Activated T-helper 1 cell treated with Interleukin-2 at 50 U/mL for 16 hours (primary cell): ENCODE measurements around the gene POLE3.
A peak's percentile ranks its signal among the peaks of the same experiment; 100 is the strongest.
"Not testable (repeated sequence)": the region's sequence is repeated elsewhere in the genome, so short reads cannot be mapped to it uniquely, and the experiment has no call there.

Source experiments
- DNase-seq: peaks from one replicate; pipeline ENCODE4 v3.0.0-alpha.2; 2020; ENCODE audit warnings: low read depth

POLE3 gene

GRCh38 chr9:113376634-113377567 lies 33.6 kb downstream of the POLE3 start, which contains the start of gene HDHD3:
Gene HDHD3 (minus strand): TSS chr9:113376986. CDS start chr9:113374354, 2,632 bp downstream.
- peak; percentile 78 for DNase-seq

DNA sequence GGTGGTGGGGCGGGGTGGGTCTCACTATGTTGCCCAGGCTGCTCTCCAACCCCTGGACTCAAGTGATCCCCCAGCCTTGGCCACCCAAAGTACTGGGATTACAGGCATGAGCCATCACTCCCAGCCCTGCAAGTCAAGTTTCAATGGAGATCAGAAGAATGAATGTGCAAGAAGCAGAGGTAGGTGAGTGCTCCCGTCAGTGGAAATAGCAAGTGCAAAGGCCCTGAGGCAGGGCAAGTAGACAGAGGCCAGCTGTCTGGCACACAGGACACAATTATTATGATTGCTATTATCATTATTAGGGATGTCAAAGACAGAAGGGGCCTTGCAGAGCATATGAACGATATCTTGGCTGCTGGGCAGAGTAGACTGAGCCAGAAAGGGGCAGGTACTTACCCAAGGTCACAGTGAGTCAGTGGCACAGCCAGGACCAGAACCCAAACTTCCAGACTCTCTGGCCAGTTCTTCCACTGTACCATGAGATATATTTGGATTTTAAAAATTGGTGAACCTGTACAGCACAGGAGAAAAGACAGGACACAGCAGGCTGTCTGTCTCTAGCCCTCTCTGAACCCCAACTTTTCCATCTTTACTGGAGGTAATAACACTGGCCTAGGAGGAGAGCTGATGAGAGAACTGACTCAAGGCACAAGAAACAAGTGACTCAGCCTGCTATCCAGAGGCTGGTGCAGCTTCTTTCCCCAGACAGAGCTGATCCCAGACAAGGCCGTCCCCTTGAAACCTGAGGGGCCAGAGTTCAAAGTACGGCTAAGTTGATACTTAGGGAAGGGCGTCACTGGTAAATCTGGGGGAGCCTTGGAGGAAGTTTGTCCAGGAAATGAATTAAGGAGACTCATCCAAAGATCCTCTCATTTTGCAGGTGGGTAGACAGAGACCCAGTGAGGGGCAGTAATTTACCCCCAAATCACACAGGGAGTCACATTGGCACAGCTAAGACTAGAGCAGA lies 35.1 kb downstream of the POLE3 start:
- DNase-seq = no peak

DNA sequence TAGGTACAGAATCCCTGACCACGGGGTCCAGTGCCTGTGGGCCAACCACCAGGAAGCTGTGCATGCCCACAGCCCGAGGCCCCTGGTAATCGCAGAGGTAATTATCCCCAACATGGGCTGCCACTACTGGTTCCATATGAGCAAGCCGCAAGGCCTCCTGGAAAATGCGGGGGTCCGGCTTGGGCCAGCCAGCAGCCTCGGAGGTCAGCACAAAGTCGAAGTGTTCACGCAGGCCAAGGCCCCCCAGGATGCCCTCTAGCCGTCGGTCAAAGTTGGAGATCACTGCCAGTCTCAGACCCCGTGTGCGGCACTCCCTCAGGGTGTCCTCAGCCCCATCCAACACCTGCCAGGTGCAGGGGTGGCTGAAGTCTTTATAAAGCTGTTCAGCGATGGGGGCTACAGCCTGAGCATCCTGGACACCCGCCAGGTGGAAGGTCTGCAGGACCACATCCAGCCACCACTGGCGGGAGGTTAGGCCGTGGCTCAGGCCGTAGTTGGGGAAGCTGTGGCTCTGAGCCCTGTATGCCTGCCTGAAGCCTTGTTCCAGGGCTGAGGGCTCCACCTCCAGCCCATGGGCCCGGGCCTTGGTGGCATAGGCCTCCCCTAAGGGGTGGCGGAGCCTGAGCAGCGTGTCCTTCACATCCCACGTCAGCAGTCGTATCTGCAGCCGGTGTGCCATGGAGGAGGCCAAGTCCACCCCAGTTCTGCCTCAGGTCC lies 36.6 kb downstream of the POLE3 start:
- DNase-seq = no peak

DNA sequence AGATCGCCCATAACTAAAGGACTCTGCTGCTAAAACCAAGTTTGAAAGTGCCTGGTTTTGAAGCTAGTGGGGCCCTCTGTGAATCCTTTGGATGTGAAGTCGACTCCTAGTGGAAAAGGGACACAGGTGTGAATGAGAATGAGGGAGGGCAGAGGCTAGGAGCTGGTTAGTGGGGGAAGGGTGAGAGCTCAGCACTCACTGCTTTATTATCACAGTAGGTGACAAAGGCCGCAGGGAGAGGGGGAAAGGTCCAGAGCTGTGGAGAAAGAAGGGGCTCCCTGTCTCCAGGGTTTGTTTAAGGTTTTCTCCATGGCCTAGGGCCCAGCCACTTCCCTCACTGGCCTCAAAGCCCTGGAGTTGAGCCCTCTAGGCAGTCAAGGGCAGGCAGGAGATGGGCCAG lies 37.2 kb downstream of the POLE3 start:
- DNase-seq = no peak

- DNase-seq = no peak
These were observed 38.4 kb downstream of the POLE3 start for GRCh38 chr9:113372059-113372458.

DNA sequence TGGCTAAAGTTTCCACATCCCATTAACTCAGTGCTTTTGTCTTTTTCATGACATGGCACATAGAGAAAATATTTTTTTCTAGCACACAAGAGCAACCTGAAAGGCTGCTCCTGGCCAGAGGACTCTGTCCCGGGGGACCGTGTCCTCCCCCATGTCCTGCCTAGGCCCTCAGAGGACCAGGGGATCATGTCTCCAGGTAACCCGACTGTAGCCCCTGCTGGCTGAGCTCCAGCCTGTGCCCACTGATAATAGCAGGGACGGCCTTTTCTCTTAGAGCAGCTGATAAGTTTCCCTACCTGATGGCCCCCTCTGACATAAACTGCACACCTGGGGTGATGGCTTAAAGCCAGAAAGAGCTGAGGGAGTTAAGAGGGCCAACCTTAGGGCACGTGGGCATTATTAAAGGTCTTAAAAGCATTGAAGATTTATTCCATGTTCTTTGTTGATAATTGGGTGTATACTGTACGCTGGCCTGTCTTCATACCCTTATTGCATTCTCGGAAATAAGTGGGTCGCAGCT lies 39.6 kb downstream of the POLE3 start:
- no peak for DNase-seq

- DNase-seq = no peak
These were observed 40.7 kb downstream of the POLE3 start for GRCh38 chr9:113369855-113370140.

- no peak for DNase-seq
These were observed 41.3 kb downstream of the POLE3 start for GRCh38 chr9:113368982-113369854.

- DNase-seq = no peak
These were observed 42.0 kb downstream of the POLE3 start for GRCh38 chr9:113368348-113368981.

DNA sequence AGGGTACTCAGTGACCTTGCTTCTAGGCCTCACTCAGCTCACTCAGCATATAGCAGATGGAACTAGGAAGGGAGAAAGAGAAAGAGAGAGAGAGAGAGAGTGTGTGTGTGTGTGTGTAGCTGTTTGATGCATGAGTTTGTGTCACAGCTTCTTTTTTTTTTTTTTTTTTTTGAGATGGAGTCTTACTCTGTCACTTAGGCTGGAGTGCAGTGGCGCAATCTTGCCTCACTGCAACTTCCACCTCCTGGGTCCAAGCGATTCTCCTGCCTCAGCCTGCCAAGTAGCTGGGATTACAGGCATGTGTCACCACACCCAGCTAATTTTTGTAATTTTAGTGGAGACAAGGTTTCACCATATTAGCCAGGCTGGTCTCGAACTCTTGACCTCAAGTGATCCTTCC lies 44.8 kb downstream of the POLE3 start:
- not testable (repeated sequence) for DNase-seq

DNA sequence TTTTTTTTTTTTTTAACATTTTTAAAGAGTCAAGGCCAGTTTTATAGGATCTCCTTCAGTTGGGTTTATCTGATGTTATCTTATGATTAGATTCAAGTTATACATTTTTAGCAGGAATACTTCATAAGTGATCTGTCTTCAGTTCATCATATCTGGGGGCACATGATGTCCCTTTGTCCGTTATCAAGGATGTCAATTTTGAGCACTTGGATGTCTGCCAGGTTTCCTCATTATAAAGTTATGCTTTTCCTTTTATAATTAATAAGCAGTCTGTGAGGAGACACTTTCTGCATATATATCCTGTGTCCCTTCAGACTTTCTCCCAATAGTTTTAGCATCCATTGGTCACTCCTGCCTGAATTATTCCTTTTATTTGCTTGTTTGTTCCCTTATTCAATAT lies 45.5 kb downstream of the POLE3 start:
- no peak for DNase-seq

DNA sequence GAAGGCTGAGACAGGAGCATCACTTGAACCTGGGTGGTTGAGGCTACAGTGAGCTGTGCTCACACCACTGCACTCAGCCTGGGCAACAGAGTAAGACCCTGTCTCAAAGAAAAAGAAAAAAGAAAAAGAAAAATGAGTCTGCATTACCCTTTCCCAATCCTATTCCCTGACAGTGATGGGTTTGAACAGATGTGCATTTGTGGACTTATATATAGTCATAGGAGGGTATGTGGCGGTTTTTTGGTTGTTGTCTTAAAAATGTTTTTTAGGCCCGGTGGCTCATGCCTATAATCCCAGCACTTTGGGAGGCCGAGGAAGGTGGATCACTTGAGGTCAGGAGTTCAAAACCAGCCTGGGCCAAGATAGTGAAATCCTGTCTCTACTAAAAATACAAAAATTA lies 47.1 kb downstream of the POLE3 start:
- no peak for DNase-seq

DNA sequence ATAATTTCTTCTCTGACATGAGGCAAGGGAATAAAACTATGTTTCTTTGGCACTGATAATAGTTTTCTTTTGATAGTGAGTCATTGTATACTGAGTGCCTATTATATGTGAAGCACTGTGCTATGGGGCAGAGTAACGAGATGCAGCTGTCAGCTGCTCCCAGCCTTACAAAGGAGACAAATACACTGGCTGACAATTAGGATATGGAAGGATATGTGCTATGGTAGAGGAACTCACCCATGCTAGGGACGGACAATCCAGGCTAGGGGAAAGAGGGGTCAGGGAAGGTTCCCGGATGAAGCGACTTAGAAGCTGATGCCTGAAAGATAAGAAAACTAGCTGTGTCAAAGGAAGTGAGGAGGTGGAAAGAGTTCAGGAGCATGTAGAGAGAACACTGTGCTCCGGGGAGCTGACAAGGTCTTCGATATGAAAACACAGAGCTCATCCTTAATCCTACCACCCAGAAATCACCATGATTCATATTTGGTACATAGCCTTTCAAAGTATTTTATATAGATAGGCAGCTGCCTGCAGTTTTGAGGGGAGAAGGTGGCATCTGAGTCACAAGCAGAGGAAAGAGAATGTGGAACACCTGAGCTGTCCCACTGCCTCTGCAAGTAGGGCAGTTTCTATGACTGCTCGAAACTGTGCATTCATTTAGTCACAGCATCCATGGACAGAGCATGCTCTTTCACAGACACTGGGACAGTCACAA lies 49.0 kb downstream of the POLE3 start:
- DNase-seq = no peak

GRCh38 chr9:113360242-113360842 lies 50.1 kb downstream of the POLE3 start:
- no peak for DNase-seq

DNA sequence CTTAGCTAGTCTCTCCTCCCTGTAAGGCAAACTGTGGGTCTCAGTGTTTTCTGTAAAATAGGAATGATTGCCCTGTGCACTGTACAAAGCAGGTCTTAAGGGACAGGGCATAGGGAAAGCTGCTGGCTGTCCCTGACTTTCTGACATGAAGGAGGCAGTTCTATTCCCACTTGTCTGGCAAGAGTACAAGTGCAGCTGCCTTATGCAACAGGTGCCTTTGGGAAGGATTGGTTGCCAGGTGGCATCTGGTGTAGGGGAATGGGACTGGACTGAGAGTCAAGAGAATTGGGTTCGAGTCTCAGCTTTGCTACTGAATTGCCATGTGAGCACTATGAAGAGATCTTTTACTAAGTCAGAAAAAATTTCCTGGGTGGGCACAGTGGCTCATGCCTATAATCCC lies 51.1 kb downstream of the POLE3 start:
- no peak for DNase-seq
